HG03575 (cell line): ENCODE data around the gene TTC23L.

Experiments used
- ATAC-seq: cut with Tn5 transposase; IDR thresholded peaks from one replicate; pipeline ENCODE4 v1.9.1; 2021; ENCODE audit not compliant: unreplicated experiment, insufficient number of reproducible peaks, low FRiP score; ENCODE audit errors: extremely low read depth

TTC23L gene

DNA sequence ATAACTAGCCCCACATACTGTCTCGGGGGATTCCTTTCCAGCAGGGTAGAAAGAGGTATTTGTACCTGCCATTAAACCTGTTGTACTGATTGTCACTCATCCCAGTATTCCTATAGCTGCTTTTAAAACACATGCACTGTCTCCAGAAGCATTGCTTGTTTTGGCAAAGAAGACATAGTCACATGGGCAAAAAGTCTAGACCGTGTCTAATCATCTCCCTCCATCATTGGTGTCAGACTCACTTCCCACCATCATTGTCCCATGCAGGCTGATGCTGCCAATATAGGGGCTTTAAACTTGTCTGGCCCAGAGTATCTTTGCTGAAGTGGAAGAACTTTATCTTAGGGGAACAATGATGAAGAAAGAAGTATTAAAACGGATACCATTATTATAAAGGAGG lies 103.0 kb downstream of the TTC23L start:
- no peak for ATAC-seq

DNA sequence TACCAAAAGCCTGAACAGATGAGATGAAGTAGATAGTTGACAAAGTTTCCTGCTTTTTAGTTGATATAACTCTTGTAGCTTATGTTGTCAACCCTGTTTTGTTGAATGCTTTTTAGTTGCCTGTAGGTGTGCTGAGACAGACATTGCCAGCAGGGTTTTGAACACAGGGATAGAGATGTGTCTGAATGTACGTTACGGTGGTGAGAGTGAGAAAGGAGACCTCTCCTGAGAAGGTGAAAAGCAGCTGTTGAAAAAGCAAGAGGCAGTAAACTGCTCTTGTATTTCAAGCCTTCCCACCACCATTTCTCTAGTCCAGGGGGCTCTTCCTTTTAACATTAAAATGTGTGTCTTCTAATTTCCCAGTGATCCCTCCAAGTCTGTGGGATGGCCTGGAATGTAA lies 105.1 kb downstream of the TTC23L start:
- ATAC-seq: no peak

DNA sequence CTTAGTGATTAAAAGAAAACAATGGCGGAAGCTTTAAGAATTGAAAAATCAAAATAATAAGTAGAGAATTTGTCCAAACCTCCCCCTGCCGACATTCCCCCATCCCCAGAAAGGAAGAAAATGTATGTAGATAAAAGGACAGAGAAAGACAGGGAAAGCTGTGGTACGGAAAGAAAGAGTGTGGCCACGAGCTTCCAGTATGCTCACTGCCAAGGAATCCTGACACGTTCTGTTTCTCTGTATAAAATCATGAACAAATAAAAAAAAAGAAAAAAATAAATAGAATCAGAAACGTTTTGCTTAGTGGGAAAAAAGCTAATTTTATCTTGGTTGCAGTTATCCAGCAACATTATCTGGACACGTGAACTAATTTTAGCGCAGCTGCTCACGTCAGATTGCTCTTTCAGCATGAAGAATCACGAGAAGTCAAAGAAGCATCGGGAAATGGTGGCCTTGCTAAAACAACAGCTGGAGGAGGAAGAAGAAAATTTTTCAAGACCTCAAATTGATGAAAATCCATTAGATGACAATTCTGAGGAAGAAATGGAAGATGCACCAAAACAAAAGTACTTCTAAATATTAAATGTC lies 105.6 kb downstream of the TTC23L start:
- no peak for ATAC-seq
